ENCODE data around the gene MVB12B. TPM values are rescaled to one million over a fixed set of nuclear protein-coding genes. Genes with fewer than 3 reads are reported as not detected.

The MVB12B gene
- total RNA-seq, 4 donors from 2014 or later: 2.1 to 39.2 (median 22.2) TPM

DNA sequence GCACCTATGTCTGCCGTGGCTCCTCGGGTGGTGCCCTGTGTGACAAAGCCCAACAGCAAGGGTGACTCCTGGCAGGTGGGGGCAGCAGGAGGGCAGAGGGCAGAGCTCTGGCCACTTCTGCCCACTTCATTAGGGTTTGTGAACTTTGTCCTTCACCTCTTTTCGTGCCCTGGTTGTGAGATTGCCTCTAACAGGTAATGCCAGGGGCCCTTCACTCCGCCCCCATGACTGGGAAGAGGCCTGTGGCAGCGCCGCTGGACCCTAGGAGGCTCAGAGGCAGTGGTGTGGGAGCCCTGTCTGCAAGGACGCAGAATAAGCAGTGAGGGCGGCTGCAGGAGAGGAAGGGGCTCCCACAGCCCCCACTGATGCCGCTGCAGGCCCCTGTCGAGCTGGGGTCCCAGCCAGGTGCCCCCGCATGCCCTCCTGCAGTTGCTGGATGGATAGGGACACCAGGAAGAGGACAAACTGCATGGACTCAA is 178.4 kb downstream of the MVB12B start:
- no peaks in the 10 kb centered on the region for H3K9me3 ChIP-seq
- no peaks in the 10 kb centered on the region for H3K4me1 ChIP-seq
- H3K27me3 ChIP-seq: no peaks in the 10 kb centered on the region
- no peak overlapping the region for H3K27ac ChIP-seq
- H3K36me3 ChIP-seq: no peaks in the 10 kb centered on the region
- H3K4me3 ChIP-seq: no peak overlapping the region
- intact Hi-C loops (cut with DNase I; ENCODE audit: low total_unique reads): loop anchor here (5.0 kb wide), 1 partner anchor 52 kb away; no protein-coding TSS in a partner anchor
- DNase-seq: no peak
- TF ChIP-seq POLR2A (IDR thresholded peaks at IDR 0.05): no peak
- TF ChIP-seq, protein P1, sequence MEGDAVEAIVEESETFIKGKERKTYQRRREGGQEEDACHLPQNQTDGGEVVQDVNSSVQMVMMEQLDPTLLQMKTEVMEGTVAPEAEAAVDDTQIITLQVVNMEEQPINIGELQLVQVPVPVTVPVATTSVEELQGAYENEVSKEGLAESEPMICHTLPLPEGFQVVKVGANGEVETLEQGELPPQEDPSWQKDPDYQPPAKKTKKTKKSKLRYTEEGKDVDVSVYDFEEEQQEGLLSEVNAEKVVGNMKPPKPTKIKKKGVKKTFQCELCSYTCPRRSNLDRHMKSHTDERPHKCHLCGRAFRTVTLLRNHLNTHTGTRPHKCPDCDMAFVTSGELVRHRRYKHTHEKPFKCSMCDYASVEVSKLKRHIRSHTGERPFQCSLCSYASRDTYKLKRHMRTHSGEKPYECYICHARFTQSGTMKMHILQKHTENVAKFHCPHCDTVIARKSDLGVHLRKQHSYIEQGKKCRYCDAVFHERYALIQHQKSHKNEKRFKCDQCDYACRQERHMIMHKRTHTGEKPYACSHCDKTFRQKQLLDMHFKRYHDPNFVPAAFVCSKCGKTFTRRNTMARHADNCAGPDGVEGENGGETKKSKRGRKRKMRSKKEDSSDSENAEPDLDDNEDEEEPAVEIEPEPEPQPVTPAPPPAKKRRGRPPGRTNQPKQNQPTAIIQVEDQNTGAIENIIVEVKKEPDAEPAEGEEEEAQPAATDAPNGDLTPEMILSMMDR (IDR thresholded peaks at IDR 0.05): no peak

DNA sequence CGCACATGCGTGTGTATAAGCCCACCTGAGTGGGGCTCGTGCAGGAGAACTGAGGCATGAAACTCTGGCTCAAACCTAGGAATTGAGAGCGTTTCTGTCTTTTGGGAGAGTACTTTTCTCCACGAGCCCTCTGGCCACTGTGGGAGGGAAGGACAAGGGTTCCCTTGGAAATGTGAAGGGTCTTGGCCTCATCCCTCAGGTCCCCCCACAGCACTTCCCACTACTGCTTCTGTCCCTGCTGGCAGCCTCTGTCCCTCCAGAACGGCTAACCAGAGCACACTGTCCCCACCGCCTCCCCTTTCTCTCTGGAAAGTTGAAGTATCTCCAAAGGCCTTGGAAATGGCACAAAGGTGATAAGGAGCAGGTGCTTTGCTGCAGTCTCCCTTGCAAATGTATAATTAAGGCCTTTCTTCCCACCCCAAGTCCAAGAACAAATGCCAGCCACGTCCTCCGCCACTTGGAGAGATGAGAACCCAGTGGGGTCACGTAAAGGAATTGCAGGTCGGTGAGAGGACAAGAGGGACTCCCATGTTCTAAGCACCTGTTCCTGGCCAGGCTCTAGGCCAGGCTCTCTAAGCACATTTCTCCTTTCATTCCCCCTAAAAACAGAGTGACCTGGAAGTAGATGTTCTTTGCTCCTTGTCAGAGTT is 179.2 kb downstream of the MVB12B start:
- Histone ChIP-seq H3K4me1 (no peaks in the 10 kb centered on the region), H3K27me3 (no peaks in the 10 kb centered on the region), H3K36me3 (no peaks in the 10 kb centered on the region), H3K9me3 (no peaks in the 10 kb centered on the region), H3K27ac (no peak overlapping the region), H3K4me3 (no peak overlapping the region)
- TF ChIP-seq POLR2A (IDR thresholded peaks at IDR 0.05): no peak
- TF ChIP-seq, protein P1 (IDR thresholded peaks at IDR 0.05): no peak
- no peak for DNase-seq
- intact Hi-C loops (cut with DNase I; ENCODE audit: low total_unique reads): no loop called here

- DNase-seq: no peak
- intact Hi-C loops (cut with DNase I; ENCODE audit: low total_unique reads): no loop called here
- no peaks in the 10 kb centered on the region for H3K27me3 ChIP-seq
- H3K4me1 ChIP-seq: no peaks in the 10 kb centered on the region
- no peak overlapping the region for H3K27ac ChIP-seq
- H3K4me3 ChIP-seq: no peak overlapping the region
- H3K9me3 ChIP-seq: no peaks in the 10 kb centered on the region
- no peaks in the 10 kb centered on the region for H3K36me3 ChIP-seq
- TF ChIP-seq, protein P1 (IDR thresholded peaks at IDR 0.05): no peak
- no peak for TF ChIP-seq POLR2A (IDR thresholded peaks at IDR 0.05)
Measured at GRCh38 chr9:126506361-126507317, 180.0 kb downstream of the MVB12B start.

- intact Hi-C loops (cut with DNase I; ENCODE audit: low total_unique reads): no loop called here
- Histone ChIP-seq H3K4me3 (no peak overlapping the region), H3K27me3 (no peaks in the 10 kb centered on the region), H3K36me3 (no peaks in the 10 kb centered on the region), H3K27ac (no peak overlapping the region), H3K4me1 (no peaks in the 10 kb centered on the region), H3K9me3 (no peaks in the 10 kb centered on the region)
- TF ChIP-seq, protein P1 (IDR thresholded peaks at IDR 0.05): no peak
- no peak for TF ChIP-seq POLR2A (IDR thresholded peaks at IDR 0.05)
- no peak for DNase-seq
Measured at GRCh38 chr9:126507318-126508109, 180.9 kb downstream of the MVB12B start.
